GM23248 (cell line): ENCODE data around the gene MAP1LC3B2.

Experiments used
- EZH2 ChIP-seq: fragments of 200-600 bp; sonication (generic); IDR thresholded peaks from 2 replicates; pipeline ENCODE4 v1.6.1; 2018; ENCODE audit warnings: antibody characterized with exemption, mild to moderate bottlenecking; ENCODE audit not compliant: insufficient read depth, poor library complexity, severe bottlenecking
- EZH2phosphoT487 ChIP-seq: fragments of 200-600 bp; sonication (generic); IDR thresholded peaks from 2 replicates; pipeline ENCODE4 v1.6.1; 2018; ENCODE audit warnings: antibody characterized with exemption, moderate library complexity, mild to moderate bottlenecking, low read depth; ENCODE audit not compliant: insufficient read depth

DNA sequence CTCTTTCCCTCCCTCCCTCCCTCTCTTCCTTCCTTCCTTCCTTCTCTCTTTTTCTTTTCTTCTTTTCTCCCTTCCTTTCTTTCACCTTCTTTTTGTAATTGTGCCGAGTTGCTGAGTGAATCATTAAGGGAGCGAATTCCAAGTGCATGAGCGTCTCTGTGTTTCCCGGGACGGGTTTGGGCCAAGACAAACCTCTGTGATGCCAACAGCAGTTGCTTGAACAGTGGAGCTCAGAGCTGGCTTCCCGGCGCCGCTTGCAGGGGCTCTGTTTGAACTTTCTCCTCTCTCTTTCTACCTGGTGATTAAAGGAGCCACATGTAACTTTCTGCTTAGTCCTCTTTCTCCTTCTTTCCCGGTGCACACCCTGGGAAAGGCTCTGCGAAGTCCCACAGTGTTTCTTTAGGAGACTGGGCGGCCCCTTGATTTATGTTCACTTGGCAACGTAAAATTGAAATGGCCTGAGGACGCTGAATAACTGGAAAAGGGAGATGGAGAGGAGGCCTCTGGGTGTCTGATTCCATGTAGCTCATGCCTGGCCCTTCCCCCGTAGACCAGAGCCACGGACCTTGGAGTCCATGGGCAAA, 33.7 kb upstream of the MAP1LC3B2 start:
- TF ChIP-seq EZH2 (no peak), EZH2phosphoT487 (no peak)
